HL-60 (cell line): ENCODE data around the gene NDUFA5.

Source experiments
- DNase-seq, 2 experiments: peaks; one replicate each; pipeline ENCODE4 v3.0.0-alpha.2; 2010 to 2020; ENCODE audit warnings: low read depth in 1 of 2, low spot score in 1 of 2
- H3K27ac ChIP-seq: fragments of 250-450 bp; sonication (Bioruptor Pico); replicated peaks from 2 replicates; pipeline ENCODE4 v1.5.1; 2020; ENCODE audit warnings: mild to moderate bottlenecking, moderate library complexity
- H3K27me3 ChIP-seq: fragments of 250-450 bp; sonication (Bioruptor Pico); 2 replicates; pipeline ENCODE4 v1.5.1; 2021; ENCODE audit warnings: mild to moderate bottlenecking, moderate library complexity; ENCODE audit not compliant: insufficient read depth, poor library complexity, severe bottlenecking
- H3K4me3 ChIP-seq: replicated peaks from 2 replicates; pipeline ENCODE4 v1.5.1; 2011; ENCODE audit warnings: mild to moderate bottlenecking, control low read depth, low read length; ENCODE audit not compliant: insufficient read depth
- CTCF ChIP-seq: IDR thresholded peaks from one replicate; pipeline ENCODE4 v1.5.1; 2011; ENCODE audit warnings: low read length, control low read depth, inconsistent platforms; ENCODE audit not compliant: insufficient read depth
- GABPA ChIP-seq: IDR thresholded peaks from 2 replicates; pipeline ENCODE4 v1.6.1; 2012; ENCODE audit warnings: low read depth
- POLR2AphosphoS5 ChIP-seq: IDR thresholded peaks from 2 replicates; pipeline ENCODE4 v1.6.1; 2012; ENCODE audit warnings: low read depth
- REST ChIP-seq: IDR thresholded peaks from 2 replicates; pipeline ENCODE4 v1.6.1; 2012; ENCODE audit warnings: low read depth; ENCODE audit not compliant: insufficient replicate concordance
- SPI1 ChIP-seq: IDR thresholded peaks from 2 replicates; pipeline ENCODE4 v1.6.1; 2012; ENCODE audit warnings: low read depth, mild to moderate bottlenecking, borderline replicate concordance

NDUFA5 gene

GRCh38 chr7:123570390-123571182 is 13.0 kb upstream of the NDUFA5 start:
- Histone ChIP-seq H3K4me3 (no peak overlapping the region), H3K27me3 (no peaks in the 10 kb centered on the region), H3K27ac (no peak overlapping the region)
- no peak for TF ChIP-seq POLR2AphosphoS5
- no peak for TF ChIP-seq SPI1
- TF ChIP-seq REST, result no peak
- no peak for TF ChIP-seq GABPA
- no peak for TF ChIP-seq CTCF
- DNase-seq, result no peak

GRCh38 chr7:123569352-123570010 is 11.9 kb upstream of the NDUFA5 start:
- TF ChIP-seq POLR2AphosphoS5 (no peak), SPI1 (0 out of 2 replicates have a peak, but pooled peaks have one; percentile 2)
- no peak for DNase-seq
- no peak overlapping the region for H3K27ac ChIP-seq
- H3K4me3 ChIP-seq, result no peak overlapping the region
- H3K27me3 ChIP-seq, result no peaks in the 10 kb centered on the region

GRCh38 chr7:123562121-123562520 is 4.5 kb upstream of the NDUFA5 start:
- Histone ChIP-seq H3K27me3 (no peaks in the 10 kb centered on the region), H3K27ac (no peak overlapping the region), H3K4me3 (no peak overlapping the region)
- no peak for TF ChIP-seq CTCF
- TF ChIP-seq REST, result no peak
- no peak for TF ChIP-seq GABPA
- TF ChIP-seq SPI1, result no peak
- no peak for TF ChIP-seq POLR2AphosphoS5
- DNase-seq, result no peak

GRCh38 chr7:123558289-123558874 is 764 bp upstream of the NDUFA5 start:
- TF ChIP-seq GABPA (no peak), CTCF (no peak), SPI1 (no peak), POLR2AphosphoS5 (no peak), REST (no peak)
- H3K27me3 ChIP-seq, result no peaks in the 10 kb centered on the region
- DNase-seq, result no peak
- peak overlapping the region; percentile 97 for H3K27ac ChIP-seq
- peak overlapping the region; percentile 83 for H3K4me3 ChIP-seq
